Measurements from ENCODE around the gene CCDC70.
"Not testable (repeated sequence)": the region's sequence is repeated elsewhere in the genome, so short reads cannot be mapped to it uniquely, and the experiment has no call there.

The CCDC70 gene

DNA sequence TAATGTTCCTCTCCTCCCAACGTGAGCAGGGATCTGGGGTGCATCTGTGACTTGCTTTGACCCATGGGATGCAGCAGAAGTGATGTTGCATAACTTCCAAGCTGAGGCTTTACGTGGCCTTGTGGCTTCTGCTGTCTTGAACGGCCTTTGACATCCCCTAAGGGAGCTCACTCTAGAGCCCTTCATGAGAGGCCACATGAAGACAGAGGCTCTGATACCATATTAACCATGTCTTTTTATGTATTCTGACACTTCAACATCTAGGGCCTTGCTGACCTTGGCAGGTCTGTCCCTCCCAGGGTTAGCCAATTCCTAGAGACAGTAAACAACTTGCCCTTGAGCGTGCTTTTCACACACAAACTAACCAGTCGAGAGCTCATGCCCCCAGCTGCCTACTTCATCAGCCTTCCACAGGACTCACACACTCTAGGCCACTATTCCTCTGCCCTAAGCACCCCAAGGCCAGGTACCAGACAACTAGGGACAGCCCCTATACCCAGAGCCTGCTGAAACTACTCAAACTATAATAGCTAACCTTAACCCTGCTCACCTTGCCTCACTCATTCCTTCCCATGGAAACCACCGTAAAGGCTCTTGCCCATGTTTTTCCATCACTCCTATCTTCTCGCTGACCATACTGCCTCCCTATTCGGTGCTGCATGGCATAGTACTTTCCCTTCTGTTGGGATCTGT is 45.4 kb downstream of the CCDC70 start:
- DNase-seq (ENCODE audit: low spot score) = no peak
- TF ChIP-seq, protein P1, sequence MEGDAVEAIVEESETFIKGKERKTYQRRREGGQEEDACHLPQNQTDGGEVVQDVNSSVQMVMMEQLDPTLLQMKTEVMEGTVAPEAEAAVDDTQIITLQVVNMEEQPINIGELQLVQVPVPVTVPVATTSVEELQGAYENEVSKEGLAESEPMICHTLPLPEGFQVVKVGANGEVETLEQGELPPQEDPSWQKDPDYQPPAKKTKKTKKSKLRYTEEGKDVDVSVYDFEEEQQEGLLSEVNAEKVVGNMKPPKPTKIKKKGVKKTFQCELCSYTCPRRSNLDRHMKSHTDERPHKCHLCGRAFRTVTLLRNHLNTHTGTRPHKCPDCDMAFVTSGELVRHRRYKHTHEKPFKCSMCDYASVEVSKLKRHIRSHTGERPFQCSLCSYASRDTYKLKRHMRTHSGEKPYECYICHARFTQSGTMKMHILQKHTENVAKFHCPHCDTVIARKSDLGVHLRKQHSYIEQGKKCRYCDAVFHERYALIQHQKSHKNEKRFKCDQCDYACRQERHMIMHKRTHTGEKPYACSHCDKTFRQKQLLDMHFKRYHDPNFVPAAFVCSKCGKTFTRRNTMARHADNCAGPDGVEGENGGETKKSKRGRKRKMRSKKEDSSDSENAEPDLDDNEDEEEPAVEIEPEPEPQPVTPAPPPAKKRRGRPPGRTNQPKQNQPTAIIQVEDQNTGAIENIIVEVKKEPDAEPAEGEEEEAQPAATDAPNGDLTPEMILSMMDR (IDR thresholded peaks at IDR 0.05; ENCODE audit: extremely low read depth, insufficient read depth, missing control alignments) = no peak
- in situ Hi-C loops (cut with MboI; ENCODE audit: low pct_unique_long_range_greater_than_20kb, low sequenced_read_pairs, unreplicated experiment) = no loop called here

- DNase-seq (ENCODE audit: low spot score); in situ Hi-C loops (cut with MboI; ENCODE audit: low pct_unique_long_range_greater_than_20kb, low sequenced_read_pairs, unreplicated experiment): not testable (repeated sequence)
Observed at GRCh38 chr13:51909265-51909664, 47.5 kb downstream of the CCDC70 start.

DNA sequence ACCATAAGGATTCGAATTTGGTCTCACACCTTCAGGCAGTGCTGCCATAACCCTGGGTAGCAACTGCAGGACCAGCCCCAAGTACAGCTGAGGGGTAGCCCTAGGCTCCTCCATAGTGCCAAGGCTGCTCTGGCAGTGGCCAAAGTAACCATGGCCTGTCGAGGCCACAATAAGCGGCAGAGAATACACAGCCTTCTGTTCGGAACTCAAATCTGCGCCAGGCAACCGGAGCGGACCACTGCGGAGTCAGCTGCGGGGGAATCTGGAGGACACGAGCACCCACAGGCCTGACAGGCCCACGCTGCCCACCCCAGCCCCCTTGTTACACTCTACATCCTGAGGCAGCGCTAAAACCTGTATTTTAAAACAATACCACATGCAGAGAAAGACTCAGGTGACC is 48.7 kb downstream of the CCDC70 start:
- TF ChIP-seq, protein P1 (IDR thresholded peaks at IDR 0.05; ENCODE audit: extremely low read depth, insufficient read depth, missing control alignments) = no peak
- in situ Hi-C loops (cut with MboI; ENCODE audit: low pct_unique_long_range_greater_than_20kb, low sequenced_read_pairs, unreplicated experiment) = no loop called here
- no peak for DNase-seq (ENCODE audit: low spot score)

DNA sequence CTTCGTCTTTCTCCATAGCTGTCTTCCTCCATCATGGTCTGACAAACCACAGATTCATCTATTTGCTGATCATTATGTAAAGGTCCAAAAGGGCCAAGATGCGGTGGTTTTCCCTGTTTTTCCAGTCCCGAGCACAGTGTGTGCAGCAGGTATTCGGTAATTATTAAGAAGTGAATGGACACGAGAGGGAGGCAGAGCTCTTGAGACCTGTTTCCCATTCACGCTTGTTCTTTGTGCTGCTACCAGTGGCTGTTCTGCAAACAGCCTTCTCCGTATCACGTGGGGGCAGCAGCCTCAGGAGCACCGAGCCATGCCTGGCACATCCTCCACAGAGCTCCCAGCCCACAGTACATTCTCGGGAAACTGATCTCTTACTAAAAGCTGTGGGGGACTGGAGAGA is 50.3 kb downstream of the CCDC70 start:
- TF ChIP-seq, protein P1 (IDR thresholded peaks at IDR 0.05; ENCODE audit: extremely low read depth, insufficient read depth, missing control alignments) = no peak
- DNase-seq (ENCODE audit: low spot score) = no peak
- in situ Hi-C loops (cut with MboI; ENCODE audit: low pct_unique_long_range_greater_than_20kb, low sequenced_read_pairs, unreplicated experiment) = no loop called here

DNA sequence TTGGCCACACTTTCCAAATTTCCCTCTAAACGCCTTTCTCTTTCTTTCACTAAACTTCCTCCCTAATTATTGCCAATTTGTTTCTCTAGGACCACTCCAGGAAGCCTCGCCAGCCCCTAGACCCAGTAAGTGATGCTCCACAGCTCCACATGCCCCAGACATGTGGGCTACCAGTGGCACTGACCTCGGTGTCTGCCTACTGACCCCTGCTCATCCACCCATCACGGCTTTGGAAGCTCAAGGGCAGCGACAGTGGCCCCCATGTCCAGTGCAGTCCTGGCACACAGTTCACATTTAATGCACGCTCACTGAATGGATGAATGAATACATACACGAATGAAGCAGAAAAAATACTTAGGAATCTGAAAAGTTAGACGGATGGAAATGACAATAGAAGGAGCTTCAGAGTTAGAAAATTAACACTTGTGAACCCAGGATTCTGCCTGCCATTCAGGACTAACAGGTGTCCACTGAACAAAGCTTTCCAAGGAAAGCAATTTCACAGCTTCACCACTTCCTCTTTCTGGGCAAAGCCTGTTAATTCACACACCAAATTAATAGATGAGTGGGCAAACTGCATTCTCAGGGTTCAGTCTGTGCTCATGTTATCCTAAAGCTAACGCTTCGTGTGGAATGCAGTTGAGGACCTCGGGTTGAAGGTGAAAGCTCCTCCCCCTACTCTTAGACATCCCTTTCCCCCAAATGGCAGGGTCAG is 50.9 kb downstream of the CCDC70 start:
- no peak for DNase-seq (ENCODE audit: low spot score)
- in situ Hi-C loops (cut with MboI; ENCODE audit: low pct_unique_long_range_greater_than_20kb, low sequenced_read_pairs, unreplicated experiment) = no loop called here
- TF ChIP-seq, protein P1 (IDR thresholded peaks at IDR 0.05; ENCODE audit: extremely low read depth, insufficient read depth, missing control alignments) = no peak

DNA sequence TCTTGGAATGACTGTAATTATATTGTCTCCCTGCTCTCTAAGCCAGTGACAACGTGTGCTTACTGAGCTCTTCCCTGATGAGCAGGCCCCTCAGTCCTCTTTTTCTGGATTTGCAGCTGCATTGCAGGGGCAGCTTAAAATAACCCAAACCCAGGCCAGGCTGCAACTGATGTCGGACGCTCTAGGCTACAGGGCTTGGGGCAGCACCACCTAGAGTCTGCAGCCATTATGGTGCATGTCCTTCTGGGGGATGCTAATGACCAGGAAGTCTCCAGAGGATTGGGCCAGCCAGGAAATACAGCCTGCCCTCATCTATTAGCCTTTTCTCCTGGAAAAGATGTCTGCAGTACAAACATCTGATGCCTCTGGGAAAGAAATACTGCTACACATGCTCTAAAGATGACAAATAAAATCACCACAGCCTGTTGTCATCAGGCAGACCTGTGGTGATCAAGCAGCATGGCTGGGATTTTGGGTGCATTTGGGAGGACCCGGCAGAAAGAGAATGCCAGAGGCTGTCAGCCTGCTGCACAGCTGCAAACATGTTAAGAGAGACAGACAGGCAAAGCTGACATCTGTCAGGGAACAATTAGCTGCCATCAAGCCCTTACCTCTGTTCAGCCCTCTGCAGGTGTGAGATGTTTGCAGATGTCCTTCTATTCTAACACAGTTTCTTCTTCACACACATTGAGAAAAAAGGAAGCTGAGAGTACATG is 51.8 kb downstream of the CCDC70 start:
- in situ Hi-C loops (cut with MboI; ENCODE audit: low pct_unique_long_range_greater_than_20kb, low sequenced_read_pairs, unreplicated experiment) = no loop called here
- TF ChIP-seq, protein P1 (IDR thresholded peaks at IDR 0.05; ENCODE audit: extremely low read depth, insufficient read depth, missing control alignments) = no peak
- DNase-seq (ENCODE audit: low spot score) = no peak

- in situ Hi-C loops (cut with MboI; ENCODE audit: low pct_unique_long_range_greater_than_20kb, low sequenced_read_pairs, unreplicated experiment) = no loop called here
- no peak for DNase-seq (ENCODE audit: low spot score)
- TF ChIP-seq, protein P1 (IDR thresholded peaks at IDR 0.05; ENCODE audit: extremely low read depth, insufficient read depth, missing control alignments) = no peak
Observed at GRCh38 chr13:51914137-51914493, 52.3 kb downstream of the CCDC70 start.

All from GM13977 (cell line).